Head of caudate nucleus (tissue), 42 donors: Measurements from ENCODE around the gene KIAA0930.

Experiments used
- DNase-seq, 42 donors: peaks; one replicate each; pipeline versions ENCODE4 v3.0.0 to v3.0.0-alpha.2; 2020 to 2021; ENCODE audit warnings: mixed read lengths in 7 of 42
- intact Hi-C: fragments of 100-400 bp; cut with DNase I; formaldehyde crosslinking; loops from one replicate; pipeline ENCODE4 v1.15.0; 2022

KIAA0930 gene

GRCh38 chr22:45225732-45226502, 14.8 kb downstream of the KIAA0930 start:
- intact Hi-C loops, result no loop called here
- DNase-seq, result peak in 34 of 42 donors; percentile 51 to 86 (median 66)

GRCh38 chr22:45224988-45225731, 15.5 kb downstream of the KIAA0930 start:
- DNase-seq, result peak; percentile 83 to 98 (median 93)
- intact Hi-C loops, result no loop called here

- intact Hi-C loops, result no loop called here
- DNase-seq, result peak in 7 of 42 donors; percentile 36 to 61 (median 47)
These were observed 16.4 kb downstream of the KIAA0930 start for GRCh38 chr22:45224331-45224730.

- DNase-seq, result no peak
- intact Hi-C loops, result no loop called here
These were observed 17.2 kb downstream of the KIAA0930 start for GRCh38 chr22:45223304-45224117.

- DNase-seq, result no peak
- intact Hi-C loops, result no loop called here
These were observed 19.5 kb downstream of the KIAA0930 start for GRCh38 chr22:45221201-45221600.

GRCh38 chr22:45218976-45219375, 21.7 kb downstream of the KIAA0930 start:
- DNase-seq, result peak in 31 of 42 donors; percentile 48 to 92 (median 74)
- intact Hi-C loops, result no loop called here

- DNase-seq, result no peak
- intact Hi-C loops, result no loop called here
These were observed 22.9 kb downstream of the KIAA0930 start for GRCh38 chr22:45217806-45218205.

GRCh38 chr22:45217345-45217744, 23.3 kb downstream of the KIAA0930 start:
- intact Hi-C loops, result no loop called here
- no peak for DNase-seq

- peak in 3 of 42 donors; percentile 44 to 60 (median 53) for DNase-seq
- intact Hi-C loops, result no loop called here
These were observed 24.3 kb downstream of the KIAA0930 start for GRCh38 chr22:45216133-45217003.

GRCh38 chr22:45212992-45213751, 27.5 kb downstream of the KIAA0930 start:
- intact Hi-C loops, result no loop called here

GRCh38 chr22:45212306-45212709, 28.4 kb downstream of the KIAA0930 start:
- peak; percentile 82 to 97 (median 93) for DNase-seq
- intact Hi-C loops, result no loop called here

More at GRCh38 chr22:45212992-45213751, 27.5 kb downstream of the KIAA0930 start:
- DNase-seq, result peak in 30 of 42 donors; percentile 41 to 79 (median 68)

GRCh38 chr22:45211848-45212247, 28.8 kb downstream of the KIAA0930 start:
- peak in 1 of 42 donors; percentile 17 for DNase-seq
- intact Hi-C loops, result no loop called here

- DNase-seq, result peak in 2 of 42 donors; percentile 1 to 29
- intact Hi-C loops, result no loop called here
These were observed 29.3 kb downstream of the KIAA0930 start for GRCh38 chr22:45211435-45211834.

- DNase-seq, result peak in 2 of 42 donors; percentile 2 to 32
- intact Hi-C loops, result no loop called here
These were observed 29.7 kb downstream of the KIAA0930 start for GRCh38 chr22:45210991-45211390.

GRCh38 chr22:45210577-45210976, 30.1 kb downstream of the KIAA0930 start:
- intact Hi-C loops, result no loop called here
- DNase-seq, result peak in 7 of 42 donors; percentile 5 to 63 (median 45)

- peak in 2 of 42 donors; percentile 1 to 14 for DNase-seq
- intact Hi-C loops, result no loop called here
These were observed 30.5 kb downstream of the KIAA0930 start for GRCh38 chr22:45210174-45210573.

- intact Hi-C loops, result no loop called here
- DNase-seq, result peak; percentile 67 to 93 (median 80)
These were observed 31.5 kb downstream of the KIAA0930 start for GRCh38 chr22:45208993-45209838.
